Measurements from ENCODE around the gene PIH1D1.

The PIH1D1 gene

GRCh38 chr19:49451430-49452181, at the start of gene PIH1D1:
PIH1D1 (minus strand) TSS chr19:49451814; CDS start chr19:49451574, 240 bp downstream.
- DNase-seq, result peak; percentile 99

DNA sequence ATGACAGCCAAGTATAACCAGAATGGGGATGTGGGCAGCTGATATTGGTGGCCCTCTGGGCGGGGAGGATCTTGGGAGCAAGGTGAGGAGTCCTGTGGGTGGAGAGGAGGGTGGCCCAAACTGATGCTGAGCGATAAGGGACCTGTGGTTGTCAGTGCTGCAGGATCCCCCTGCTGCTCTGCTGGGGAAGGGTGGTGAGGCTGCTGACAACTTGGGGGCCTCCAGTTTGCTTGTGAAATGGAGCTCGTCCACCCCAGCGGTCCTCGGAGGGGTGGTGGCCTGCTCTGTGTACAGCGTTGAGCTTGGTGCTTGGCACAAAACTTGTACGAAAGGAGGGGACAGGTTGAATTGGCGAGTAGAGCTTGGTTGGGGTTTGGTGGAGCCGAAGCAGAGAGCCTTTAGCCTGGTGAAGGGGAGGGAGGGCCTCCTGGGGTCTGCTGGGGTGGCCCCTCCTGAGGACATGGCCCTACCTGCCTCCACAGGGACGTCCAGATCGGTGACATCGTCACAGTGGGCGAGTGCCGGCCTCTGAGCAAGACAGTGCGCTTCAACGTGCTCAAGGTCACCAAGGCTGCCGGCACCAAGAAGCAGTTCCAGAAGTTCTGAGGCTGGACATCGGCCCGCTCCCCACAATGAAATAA, 47.5 kb upstream of the PIH1D1 start:
- DNase-seq, result no peak

DNA sequence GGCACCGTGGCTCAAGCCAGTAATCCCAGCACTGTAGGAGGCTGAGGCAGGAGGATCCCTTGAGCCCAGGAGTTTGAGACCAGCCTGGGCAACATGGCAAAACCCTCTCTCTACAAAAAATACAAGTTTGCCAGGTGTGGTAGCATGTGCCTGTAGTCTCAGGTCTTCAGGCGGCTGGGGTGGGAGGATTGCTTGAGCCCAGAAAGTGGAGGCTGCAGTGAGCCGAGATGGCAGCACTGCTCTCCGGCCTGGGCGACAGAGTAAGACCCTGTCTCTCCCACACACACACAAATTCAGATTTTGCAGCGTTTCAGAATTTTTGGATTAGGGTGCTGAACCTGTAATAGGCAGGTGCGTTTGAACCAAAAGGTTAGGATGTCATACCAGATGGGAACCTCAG, 46.9 kb upstream of the PIH1D1 start:
- DNase-seq, result no peak

DNA sequence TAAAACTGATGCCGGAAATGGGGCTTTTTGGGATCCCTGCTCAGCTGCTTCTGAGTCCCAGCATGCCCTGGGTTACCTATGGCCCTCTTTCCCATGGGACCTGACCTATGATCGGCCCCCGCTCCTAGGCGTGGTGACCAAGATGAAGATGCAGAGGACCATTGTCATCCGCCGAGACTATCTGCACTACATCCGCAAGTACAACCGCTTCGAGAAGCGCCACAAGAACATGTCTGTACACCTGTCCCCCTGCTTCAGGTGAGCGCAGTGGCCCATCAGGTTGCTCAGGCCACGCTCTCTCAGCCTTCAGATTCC, 46.1 kb upstream of the PIH1D1 start:
- DNase-seq, result no peak

GRCh38 chr19:49497047-49497788, 45.6 kb upstream of the PIH1D1 start:
- peak; percentile 36 for DNase-seq

DNA sequence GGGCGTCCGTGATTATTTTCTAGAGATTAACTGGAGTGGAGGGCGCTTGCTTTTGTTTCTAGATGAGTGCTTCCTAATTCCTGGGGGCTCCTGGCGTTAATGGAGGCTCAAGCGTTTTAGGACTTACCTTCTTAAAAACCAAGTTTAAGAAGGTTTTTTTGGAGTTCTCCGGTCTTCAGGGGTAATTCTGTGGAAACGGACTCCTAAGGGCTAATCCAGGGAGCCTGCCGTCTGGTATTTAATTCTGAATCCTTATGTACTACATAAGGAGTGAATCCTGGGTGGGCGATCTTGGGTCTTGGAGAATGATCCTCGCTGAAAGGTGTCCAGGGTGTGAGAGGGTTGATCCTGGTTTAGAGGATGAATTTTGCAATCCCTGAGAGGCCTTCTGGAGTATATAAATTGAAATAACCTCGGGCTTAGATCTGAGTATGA, 45.0 kb upstream of the PIH1D1 start:
- DNase-seq, result no peak

- DNase-seq, result no peak
Measured at GRCh38 chr19:49492573-49493405, 41.2 kb upstream of the PIH1D1 start.

GRCh38 chr19:49491804-49492572, 40.4 kb upstream of the PIH1D1 start:
- no peak for DNase-seq

GRCh38 chr19:49491030-49491803, 39.6 kb upstream of the PIH1D1 start:
- no peak for DNase-seq

DNA sequence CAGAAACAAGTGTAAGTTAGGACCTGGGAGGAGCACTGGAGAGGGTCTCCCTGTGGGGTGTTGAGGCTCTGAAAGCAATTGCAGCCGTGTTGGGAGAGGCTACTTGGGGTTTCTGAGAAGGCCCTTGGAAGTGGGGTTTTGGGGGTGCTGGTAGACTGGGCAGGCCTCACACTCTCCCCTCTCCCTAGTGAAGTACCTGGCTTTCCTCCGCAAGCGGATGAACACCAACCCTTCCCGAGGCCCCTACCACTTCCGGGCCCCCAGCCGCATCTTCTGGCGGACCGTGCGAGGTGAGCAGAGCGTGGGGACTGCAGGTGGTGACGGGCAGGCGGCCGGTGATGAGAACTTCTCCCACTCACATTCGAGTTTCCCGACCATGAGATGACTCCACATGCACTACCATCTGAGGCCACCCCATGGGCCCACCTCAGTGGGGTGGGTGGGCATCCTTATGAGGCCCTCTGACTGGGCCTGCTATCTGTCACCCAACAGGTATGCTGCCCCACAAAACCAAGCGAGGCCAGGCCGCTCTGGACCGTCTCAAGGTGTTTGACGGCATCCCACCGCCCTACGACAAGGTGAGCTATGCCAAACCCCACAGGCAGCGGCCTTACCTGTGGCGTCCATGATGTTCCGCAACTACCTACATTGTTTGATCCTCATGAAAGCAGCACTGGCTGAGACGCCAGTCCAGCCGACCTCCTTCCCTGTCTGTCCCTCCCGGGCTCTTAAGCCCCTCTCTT, 38.8 kb upstream of the PIH1D1 start:
- DNase-seq, result no peak

- DNase-seq, result no peak
Measured at GRCh38 chr19:49489601-49490167, 38.1 kb upstream of the PIH1D1 start.

DNA sequence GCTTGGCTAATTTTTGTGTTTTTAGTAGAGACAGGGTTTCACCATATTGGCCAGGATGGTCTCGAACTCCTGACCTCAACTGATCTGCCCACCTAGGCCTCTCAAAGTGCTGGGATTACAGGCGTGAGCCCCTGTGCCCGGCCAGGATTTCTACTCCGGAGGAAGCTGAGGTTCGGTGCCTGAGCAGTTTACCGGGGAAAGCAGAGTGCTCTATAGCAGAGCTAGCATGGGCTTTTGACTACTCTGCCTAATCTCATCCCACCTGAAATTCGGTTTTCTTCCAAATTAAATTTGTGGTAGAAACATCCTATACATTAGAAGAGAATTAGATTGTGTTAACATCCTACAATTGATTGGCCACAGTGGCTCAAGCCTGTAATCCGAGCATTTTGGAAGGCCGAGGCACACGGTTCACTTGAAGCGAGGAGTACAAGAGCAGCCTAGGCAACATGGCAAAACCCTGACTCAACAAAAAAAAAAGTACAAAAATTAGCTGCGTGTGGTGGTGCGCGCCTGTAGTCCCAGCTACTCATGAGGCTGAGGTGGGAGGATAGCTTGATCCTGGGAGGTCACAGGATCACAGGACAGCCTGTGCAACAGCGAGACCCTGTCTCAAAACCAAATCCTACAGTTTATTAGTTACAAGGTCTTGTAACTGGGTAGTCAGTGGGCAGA, 37.4 kb upstream of the PIH1D1 start:
- DNase-seq, result no peak

DNA sequence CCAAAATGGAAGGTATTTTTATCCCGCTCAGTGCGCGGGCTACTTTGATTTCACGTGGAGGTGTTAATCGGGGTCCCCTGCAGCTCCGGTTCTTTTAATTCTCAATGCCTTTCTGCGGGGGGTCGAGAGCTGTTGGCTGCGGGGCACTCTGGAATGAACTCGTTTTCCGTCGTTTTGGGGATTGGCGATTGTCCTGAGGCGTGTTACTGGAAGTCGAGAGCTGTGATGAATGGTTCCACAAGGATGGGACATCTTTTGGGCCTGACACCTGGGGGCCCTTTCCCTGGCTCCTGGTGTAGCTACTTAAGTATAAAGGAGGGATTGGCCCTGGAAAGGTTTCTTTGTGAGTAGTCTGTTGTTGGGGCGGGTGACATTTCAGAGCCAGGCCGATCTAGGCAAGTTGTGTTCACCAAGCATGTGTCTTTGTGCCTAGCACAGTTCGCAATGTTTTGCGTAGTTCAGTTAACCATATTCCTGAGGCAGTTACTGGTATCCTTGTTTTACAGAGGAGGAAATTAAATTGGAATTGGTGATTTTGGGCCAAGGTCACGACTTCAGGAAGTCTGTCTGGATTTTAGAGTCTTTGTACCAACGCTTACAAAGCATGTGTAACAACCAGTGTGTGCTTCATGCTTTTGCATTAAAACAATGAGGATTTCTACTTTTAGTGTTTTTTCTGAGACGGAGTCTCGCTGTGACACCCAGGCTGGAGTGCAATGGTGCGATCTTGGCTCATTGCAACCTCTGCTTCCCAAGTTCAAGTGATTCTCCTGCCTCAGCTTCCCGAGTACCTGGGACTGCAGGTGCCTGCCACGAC, 36.6 kb upstream of the PIH1D1 start:
- DNase-seq, result no peak

DNA sequence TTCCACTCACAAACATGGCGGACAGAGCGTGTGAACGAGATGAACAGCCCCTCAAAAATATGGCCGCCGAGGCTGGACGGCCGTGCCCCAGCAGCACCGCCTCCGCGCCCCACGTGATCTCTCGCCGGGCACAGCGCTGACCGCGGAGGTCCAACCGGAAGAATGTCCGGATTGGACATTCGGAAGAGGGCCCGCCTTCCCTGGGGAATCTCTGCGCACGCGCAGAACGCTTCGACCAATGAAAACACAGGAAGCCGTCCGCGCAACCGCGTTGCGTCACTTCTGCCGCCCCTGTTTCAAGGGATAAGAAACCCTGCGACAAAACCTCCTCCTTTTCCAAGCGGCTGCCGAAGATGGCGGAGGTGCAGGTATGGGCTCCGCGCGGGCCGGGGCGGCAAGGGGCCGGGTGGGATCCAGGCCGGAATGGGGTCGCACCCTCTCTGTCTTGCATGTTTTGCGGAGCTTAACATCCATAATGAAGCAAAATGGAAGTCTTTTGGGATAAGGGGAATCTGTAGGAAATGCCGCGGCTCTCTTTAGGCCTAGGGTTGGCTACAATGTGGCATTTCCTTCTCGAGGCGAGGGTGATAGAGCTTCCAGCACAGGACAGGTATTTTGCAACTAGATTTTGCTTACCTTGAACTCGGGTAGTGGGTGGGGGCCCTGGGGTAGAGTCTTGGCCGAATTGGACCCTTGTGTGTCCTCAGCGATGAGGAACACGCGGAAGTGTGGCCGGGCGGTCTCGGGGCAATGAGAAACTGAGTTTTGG, 35.8 kb upstream of the PIH1D1 start, which contains the start of gene RPL13A:
Gene RPL13A (plus strand): TSS at position 332 of the 769 bp plus-strand sequence. CDS start 22 bp downstream, at position 354.
- peak; percentile 99 for DNase-seq

DNA sequence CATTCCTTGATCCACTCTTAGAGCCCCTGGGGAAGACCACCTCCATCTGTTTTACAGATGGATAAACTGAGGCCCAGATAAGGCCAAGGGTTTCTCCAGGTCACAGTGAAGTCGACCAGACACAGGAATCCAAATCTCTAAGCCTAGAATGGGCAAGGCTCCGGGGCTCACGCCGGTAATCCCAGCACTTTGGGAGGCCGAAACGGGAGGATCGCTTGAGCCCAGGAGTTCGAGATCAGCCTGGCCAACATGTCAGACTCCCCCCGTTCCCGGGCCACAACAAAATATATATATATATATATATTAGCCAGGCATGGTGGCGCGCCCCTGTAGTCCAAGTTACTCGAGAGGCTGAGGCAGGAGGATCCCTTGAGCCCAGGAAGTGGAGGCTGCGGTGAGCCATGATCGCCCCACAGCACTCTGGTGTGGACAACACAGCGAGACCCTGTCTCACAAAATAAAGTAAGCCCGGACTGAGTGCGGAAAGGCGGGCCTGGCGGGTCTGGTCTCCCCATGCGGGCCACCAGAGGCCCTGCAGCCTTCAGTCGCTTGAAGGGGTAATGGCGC, 35.2 kb upstream of the PIH1D1 start:
- no peak for DNase-seq

- DNase-seq, result no peak
Measured at GRCh38 chr19:49486232-49486631, 34.6 kb upstream of the PIH1D1 start.

DNA sequence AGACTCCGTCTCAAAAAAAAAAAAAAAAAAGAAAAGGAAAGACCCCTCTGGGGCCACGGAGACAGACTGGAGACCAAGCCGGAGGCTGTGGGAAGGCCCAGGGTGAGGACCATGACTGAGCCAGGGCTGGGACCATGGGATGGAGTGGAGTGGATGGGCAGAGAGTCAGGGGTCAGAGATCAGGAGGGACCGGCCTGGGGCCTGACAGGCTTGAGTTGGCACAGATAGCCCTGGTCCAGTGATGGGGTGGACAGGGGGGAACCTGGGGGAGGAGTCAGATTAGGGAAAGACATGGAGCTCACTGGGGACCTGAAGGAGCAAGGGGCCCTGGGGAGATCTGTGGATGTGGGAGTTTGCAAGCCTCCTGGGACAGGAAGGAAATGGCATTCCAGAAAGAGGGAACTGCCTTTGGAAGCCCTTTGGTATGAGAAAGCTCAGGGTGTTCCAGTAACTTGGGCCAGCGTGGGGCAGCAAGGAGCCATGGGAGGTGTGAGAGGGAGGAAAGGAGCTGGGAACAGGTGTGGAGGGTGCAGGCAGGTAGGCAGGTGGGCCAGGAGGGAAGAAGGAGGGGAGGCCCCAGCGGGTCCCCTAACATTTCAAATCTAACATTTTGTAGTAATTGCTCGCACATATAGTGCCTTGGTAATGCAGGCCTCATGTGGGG, 29.5 kb upstream of the PIH1D1 start:
- DNase-seq, result no peak

All from NCI-H2029 (cell line).